ENCODE data around the gene MRPL51. TPM values are rescaled to one million over a fixed set of nuclear protein-coding genes. Genes with fewer than 3 reads are reported as not detected.
A peak's percentile ranks its signal among the peaks of the same experiment; 100 is the strongest.
"Not testable (repeated sequence)": the region's sequence is repeated elsewhere in the genome, so short reads cannot be mapped to it uniquely, and the experiment has no call there.

MRPL51 gene
- total RNA-seq, 1 donor from 2014 or later = 213 TPM

DNA sequence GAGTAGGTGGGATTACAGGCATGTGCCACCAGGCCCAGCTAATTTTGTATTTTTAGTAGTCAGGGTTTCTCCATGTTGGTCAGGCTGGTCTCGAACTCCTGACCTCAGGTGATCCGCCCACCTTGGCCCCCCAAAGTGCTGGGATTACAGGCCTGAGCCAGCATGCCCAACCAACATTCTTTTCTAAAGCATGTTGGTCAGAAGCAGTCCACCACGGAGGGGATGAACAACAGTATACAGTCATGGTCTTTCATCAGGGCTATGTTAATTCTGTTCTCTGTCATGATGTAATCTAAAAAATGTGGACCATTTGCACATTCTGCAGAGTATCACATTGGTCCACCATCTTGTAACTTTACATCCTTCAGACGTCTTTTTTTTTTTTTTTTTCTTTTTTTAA lies 3.6 kb downstream of the MRPL51 start:
- Mint-ChIP-seq H3K4me3 (no peak overlapping the region), H3K4me1 (ENCODE audit: unreplicated experiment) (no peaks in the 10 kb centered on the region), H3K27me3 (no peaks in the 10 kb centered on the region), H3K27ac (no peak overlapping the region), H3K9me3 (no peaks in the 10 kb centered on the region), H3K36me3 (peaks cover 16% of the 10 kb centered on the region)
- TF ChIP-seq, protein P1, sequence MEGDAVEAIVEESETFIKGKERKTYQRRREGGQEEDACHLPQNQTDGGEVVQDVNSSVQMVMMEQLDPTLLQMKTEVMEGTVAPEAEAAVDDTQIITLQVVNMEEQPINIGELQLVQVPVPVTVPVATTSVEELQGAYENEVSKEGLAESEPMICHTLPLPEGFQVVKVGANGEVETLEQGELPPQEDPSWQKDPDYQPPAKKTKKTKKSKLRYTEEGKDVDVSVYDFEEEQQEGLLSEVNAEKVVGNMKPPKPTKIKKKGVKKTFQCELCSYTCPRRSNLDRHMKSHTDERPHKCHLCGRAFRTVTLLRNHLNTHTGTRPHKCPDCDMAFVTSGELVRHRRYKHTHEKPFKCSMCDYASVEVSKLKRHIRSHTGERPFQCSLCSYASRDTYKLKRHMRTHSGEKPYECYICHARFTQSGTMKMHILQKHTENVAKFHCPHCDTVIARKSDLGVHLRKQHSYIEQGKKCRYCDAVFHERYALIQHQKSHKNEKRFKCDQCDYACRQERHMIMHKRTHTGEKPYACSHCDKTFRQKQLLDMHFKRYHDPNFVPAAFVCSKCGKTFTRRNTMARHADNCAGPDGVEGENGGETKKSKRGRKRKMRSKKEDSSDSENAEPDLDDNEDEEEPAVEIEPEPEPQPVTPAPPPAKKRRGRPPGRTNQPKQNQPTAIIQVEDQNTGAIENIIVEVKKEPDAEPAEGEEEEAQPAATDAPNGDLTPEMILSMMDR (conservative IDR thresholded peaks at IDR 0.05) = no peak
- DNase-seq (ENCODE audit: extremely low spot score, unreplicated experiment) = no peak

DNA sequence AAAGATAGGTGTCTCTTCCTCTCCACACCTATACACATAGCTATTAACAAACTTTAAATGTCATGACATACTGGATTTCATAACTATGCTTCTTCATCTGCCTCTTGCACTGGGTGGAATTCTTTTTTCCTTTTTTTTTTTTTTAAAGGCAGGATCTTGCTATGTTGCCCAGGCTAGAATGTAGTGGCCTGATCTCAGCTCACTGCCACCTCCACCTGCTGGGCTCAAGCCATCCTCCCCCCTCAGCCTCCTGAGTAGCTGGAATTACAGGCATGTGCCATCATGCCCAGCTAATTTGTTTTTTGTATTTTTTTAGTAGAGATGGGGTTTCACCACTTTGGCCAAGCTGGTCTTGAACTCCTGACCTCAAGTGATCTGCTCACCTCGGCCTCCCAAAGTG lies 4.8 kb downstream of the MRPL51 start:
- peaks cover 3% of the 10 kb centered on the region for H3K27me3 Mint-ChIP-seq
- no peaks in the 10 kb centered on the region for H3K9me3 Mint-ChIP-seq
- H3K36me3 Mint-ChIP-seq = peaks cover 15% of the 10 kb centered on the region
- no peak for DNase-seq (ENCODE audit: extremely low spot score, unreplicated experiment)
- TF ChIP-seq, protein P1 (conservative IDR thresholded peaks at IDR 0.05) = no peak
- no peak overlapping the region for H3K27ac Mint-ChIP-seq
- no peaks in the 10 kb centered on the region for H3K4me1 Mint-ChIP-seq (ENCODE audit: unreplicated experiment)
- H3K4me3 Mint-ChIP-seq = no peak overlapping the region

DNA sequence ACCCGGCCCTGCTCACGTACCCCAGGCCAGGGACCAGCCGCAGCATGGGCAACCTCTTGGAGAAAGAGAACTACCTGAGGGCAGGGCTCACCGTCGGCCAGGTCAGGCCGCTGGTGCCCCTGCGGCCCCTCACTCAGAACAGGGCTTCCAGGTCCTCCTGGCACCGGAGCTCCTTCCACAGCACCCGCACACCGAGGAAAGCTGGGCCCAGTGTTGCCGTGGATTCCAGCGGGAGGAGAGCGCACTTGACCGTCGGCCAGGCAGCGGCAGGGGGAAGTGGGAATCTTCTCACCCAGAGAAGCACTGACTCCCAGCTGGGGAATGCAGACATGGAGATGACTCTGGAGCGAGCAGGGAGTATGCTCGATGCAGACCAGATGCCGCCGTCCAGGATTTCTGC lies 14.6 kb downstream of the MRPL51 start:
- H3K27ac Mint-ChIP-seq = no peak overlapping the region

DNA sequence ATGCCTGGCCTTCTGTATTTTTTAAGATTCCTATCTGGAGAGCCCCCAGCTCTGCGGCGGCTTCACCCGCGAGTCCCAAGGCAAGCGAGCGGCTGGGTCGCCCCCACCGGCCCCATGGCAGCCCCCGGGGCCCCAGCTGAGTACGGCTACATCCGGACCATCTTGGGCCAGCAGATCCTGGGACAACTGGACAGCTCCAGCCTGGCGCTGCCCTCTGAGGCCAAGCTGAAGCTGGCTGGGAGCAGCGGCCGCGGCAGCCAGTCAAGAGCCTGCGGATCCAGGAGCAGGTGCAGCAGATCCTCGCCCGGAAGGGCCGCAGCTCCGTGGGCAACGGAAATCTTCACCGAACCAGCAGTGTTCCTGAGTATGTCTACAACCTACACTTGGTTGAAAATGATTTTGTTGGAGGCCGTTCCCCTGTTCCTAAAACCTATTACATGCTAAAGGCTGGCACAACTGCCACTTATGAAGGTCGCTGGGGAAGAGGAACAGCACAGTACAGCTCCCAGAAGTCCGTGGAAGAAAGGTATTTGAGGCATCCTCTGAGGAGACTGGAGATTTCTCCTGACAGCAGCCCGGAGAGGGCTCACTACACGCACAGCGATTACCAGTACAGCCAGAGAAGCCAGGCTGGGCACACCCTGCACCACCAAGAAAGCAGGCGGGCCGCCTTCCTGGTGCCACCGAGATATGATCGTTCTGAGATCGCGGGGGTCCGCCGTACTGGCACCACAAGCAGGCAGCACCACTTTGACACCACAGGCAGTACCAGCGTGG lies 15.3 kb downstream of the MRPL51 start:
- H3K36me3 Mint-ChIP-seq; H3K4me1 Mint-ChIP-seq (ENCODE audit: unreplicated experiment): not testable (repeated sequence)
- H3K27me3 Mint-ChIP-seq = peaks cover 34% of the 10 kb centered on the region

More for the DNA sequence above, 14.6 kb downstream of the MRPL51 start:
- H3K4me3 Mint-ChIP-seq = no peak overlapping the region
- no peaks in the 10 kb centered on the region for H3K36me3 Mint-ChIP-seq
- no peak for DNase-seq (ENCODE audit: extremely low spot score, unreplicated experiment)
- H3K27me3 Mint-ChIP-seq = peaks cover 34% of the 10 kb centered on the region
- TF ChIP-seq, protein P1 (conservative IDR thresholded peaks at IDR 0.05) = no peak
- peaks cover 5% of the 10 kb centered on the region for H3K9me3 Mint-ChIP-seq
- no peaks in the 10 kb centered on the region for H3K4me1 Mint-ChIP-seq (ENCODE audit: unreplicated experiment)

DNA sequence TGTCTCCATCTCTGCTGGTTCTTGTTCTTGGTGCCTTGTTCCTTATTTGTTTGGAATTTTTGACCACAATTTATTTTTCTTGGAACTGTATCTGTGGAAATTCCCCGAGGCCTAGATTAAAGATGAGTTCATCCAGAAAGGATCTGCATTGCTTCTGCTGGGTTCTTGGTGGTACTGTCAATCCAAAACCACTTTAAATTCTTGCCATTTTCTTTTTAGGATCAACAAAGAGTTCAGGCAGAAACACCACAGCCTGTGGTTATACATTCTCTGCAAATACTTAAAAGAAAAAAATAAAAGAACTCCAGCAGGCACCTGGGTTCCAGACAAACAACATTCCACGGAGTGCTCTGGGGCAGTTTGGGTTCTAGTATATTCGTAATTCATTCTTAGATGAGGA lies 16.6 kb downstream of the MRPL51 start:
- Mint-ChIP-seq H3K4me1 (ENCODE audit: unreplicated experiment) (no peaks in the 10 kb centered on the region), H3K9me3 (peaks cover 5% of the 10 kb centered on the region), H3K27ac (peak overlapping the region; percentile 59), H3K36me3 (no peaks in the 10 kb centered on the region), H3K27me3 (peaks cover 43% of the 10 kb centered on the region), H3K4me3 (peak overlapping the region; percentile 19)
- TF ChIP-seq, protein P1 (conservative IDR thresholded peaks at IDR 0.05) = no peak
- no peak for DNase-seq (ENCODE audit: extremely low spot score, unreplicated experiment)

More for the DNA sequence above, 15.3 kb downstream of the MRPL51 start:
- H3K4me3 Mint-ChIP-seq; H3K27ac Mint-ChIP-seq; DNase-seq (ENCODE audit: extremely low spot score, unreplicated experiment); H3K9me3 Mint-ChIP-seq: not testable (repeated sequence)

DNA sequence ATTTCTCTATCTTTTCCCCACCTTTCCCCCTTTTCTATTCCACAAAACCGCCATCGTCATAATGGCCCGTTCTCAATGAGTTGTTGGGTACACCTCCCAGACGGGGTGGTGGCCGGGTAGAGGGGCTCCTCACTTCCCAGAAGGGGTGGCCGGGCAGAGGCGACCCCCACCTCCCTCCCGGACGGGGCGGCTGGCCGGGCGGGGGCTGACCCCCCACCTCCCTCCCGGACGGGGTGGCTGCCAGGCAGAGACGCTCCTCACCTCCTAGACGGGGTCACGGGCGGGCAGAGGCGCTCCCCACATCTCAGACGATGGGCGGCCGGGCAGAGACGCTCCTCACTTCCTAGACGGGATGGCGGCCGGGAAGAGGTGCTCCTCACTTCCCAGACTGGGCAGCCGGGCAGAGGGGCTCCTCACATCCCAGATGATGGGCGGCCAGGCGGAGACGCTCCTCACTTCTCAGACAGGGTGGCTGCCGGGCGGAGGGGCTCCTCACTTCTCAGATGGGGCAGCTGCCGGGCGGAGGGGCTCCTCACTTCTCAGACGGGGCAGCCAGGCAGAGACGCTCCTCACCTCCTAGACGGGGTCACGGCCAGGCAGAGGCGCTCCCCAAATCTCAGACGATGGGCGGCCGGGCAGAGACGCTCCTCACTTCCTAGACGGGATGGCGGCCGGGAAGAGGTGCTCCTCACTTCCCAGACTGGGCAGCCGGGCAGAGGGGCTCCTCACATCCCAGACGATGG lies 17.7 kb downstream of the MRPL51 start:
- H3K27me3 Mint-ChIP-seq = peaks cover 47% of the 10 kb centered on the region
- not testable (repeated sequence) for H3K4me3 Mint-ChIP-seq; H3K9me3 Mint-ChIP-seq; H3K27ac Mint-ChIP-seq; H3K36me3 Mint-ChIP-seq; DNase-seq (ENCODE audit: extremely low spot score, unreplicated experiment); H3K4me1 Mint-ChIP-seq (ENCODE audit: unreplicated experiment)
